Pancreas (tissue), 10 donors: ENCODE results near the gene MUC5AC. TPM values are rescaled to one million over a fixed set of nuclear protein-coding genes. Genes with fewer than 3 reads are reported as not detected.

Experiments
- ATAC-seq, 4 donors: fragments of 200-7000 bp; cut with Tn5 transposase; one replicate each; pipeline versions ENCODE4 v1.8.0 to v1.9.1; 2020; ENCODE audit warnings: mild to moderate bottlenecking in 4 of 4, moderate library complexity in 4 of 4
- DNase-seq, 6 donors: peaks; one replicate each; pipeline ENCODE4 v3.0.0-alpha.2; 2020
- FAIRE-seq: peaks from 2 replicates; lab custom pipeline; 2012; peaks lifted over from hg19 to GRCh38; lab: Jason Lieb, UNC
- H3K27ac ChIP-seq, 4 donors: fragments of 200-600 bp; sonication (generic); 1 replicate in 3 of 4; 2 replicates in 1 of 4; pipeline versions ENCODE4 v1.5.0 to v1.8.0; 2020
- H3K27me3 ChIP-seq, 4 donors: fragments of 200-600 bp; one replicate each; pipeline ENCODE4 v1.8.0; 2021
- H3K36me3 ChIP-seq, 3 donors: fragments of 200-600 bp; sonication (generic) in 1 of 3; one replicate each; pipeline versions ENCODE4 v1.5.0 to v1.8.0; 2020 to 2021
- H3K4me1 ChIP-seq, 3 donors: fragments of 200-600 bp; one replicate each; pipeline ENCODE4 v1.8.0; 2021
- H3K4me3 ChIP-seq, 4 donors: fragments of 200-600 bp; sonication (generic) in 2 of 4; one replicate each; pipeline versions ENCODE4 v1.5.0 to v1.8.0; 2020 to 2021
- H3K9me3 ChIP-seq, 4 donors: fragments of 200-600 bp; one replicate each; pipeline ENCODE4 v1.8.0; 2021
- CTCF ChIP-seq, 4 donors: fragments of 200-600 bp; sonication (generic) in 3 of 4; IDR thresholded peaks; one replicate each; pipeline versions ENCODE4 v1.5.0 to v1.8.0; 2021; ENCODE audit warnings: antibody characterized with exemption in 4 of 4
- WGBS, 2 donors: extraction: QIAGEN DNeasy Blood & Tissue Kit; methylation state at CpG; one replicate each; pipeline ENCODE4 v1.1.7; 2013; 5-methylcytosine and 5-hydroxymethylcytosine counted together
- intact Hi-C, 3 donors: fragments of 100-400 bp; cut with DNase I; formaldehyde crosslinking; loops; one replicate each; pipeline versions ENCODE4 v1.11.1 to v1.14.2; 2022
- polyA plus RNA-seq, 2 donors: library from polyadenylated mRNA; stranded (reverse); fragments of 200-250 nt; gene quantifications; one replicate each; pipeline ENCODE4 v1.2.3, GENCODE V29; 2013
- total RNA-seq, 6 donors: library from RNA; stranded (reverse); fragmentation: NEBNext Ultra II Directional in 4 of 6; extraction: Animal tissue kit (Norgen Biotek cat#: 25700) in 4 of 6; gene quantifications; one replicate each; pipeline versions ENCODE4 v1.2.1 to v1.2.4, GENCODE V29; 2021 to 2023
- donor health status: healthy with polysubstance abuse.
- donor health status: DM: no; HTN: no; CAD: no; lungs with moderate emphysema.
- donor health status: DM: no; HTN: no; CAD: no.
- donor health status: control.
- donor health status: control.
- donor health status: Bipolar disorder and iron deficiency.
- donor health status: DM: yes; HTN: yes; CAD: no.
- donor health status: DM: no; HTN: no; CAD: no.
- donor health status: DM: no; HTN: no; CAD: no.
- donor health status: DM: yes; HTN: yes; CAD: no.

The MUC5AC gene
- total and polyA plus RNA-seq, 8 donors: 0.02 to 4.2 (median 0.04) TPM; not detected in 5

- Histone ChIP-seq H3K4me1 (no peaks in the 10 kb centered on the region), H3K36me3 (no peaks in the 10 kb centered on the region), H3K4me3 (no peak overlapping the region), H3K27me3 (no peaks in the 10 kb centered on the region), H3K27ac (no peak overlapping the region), H3K9me3 (no peaks in the 10 kb centered on the region)
- no peak for FAIRE-seq
- intact Hi-C loops: no loop called here
- peak in 1 of 6 donors; percentile 60 for DNase-seq
- ATAC-seq: no peak
- no peak for TF ChIP-seq CTCF (IDR thresholded peaks at IDR 0.05)
- WGBS, 2 donors: 76 to 83% methylated on average over 25 to 29 of the region's 29 CpGs
Measured at GRCh38 chr11:1178906-1179305, 21.2 kb downstream of the MUC5AC start.

GRCh38 chr11:1179641-1180040, 21.9 kb downstream of the MUC5AC start:
- Histone ChIP-seq H3K4me1 (no peaks in the 10 kb centered on the region), H3K4me3 (no peak overlapping the region), H3K9me3 (no peaks in the 10 kb centered on the region), H3K36me3 (no peaks in the 10 kb centered on the region), H3K27me3 (no peaks in the 10 kb centered on the region), H3K27ac (no peak overlapping the region)
- DNase-seq (peak in 1 of 6 donors; percentile 64), FAIRE-seq (no peak), ATAC-seq (no peak)
- TF ChIP-seq CTCF (IDR thresholded peaks at IDR 0.05): no peak
- intact Hi-C loops: no loop called here
- 72 to 81% methylated on average over 14 to 17 of the region's 17 CpGs for WGBS, 2 donors

- 51 to 60% methylated on average over 13 to 15 of the region's 15 CpGs for WGBS, 2 donors
- ATAC-seq: no peak
- no peak for TF ChIP-seq CTCF (IDR thresholded peaks at IDR 0.05)
- Histone ChIP-seq H3K27ac (no peak overlapping the region), H3K4me1 (no peaks in the 10 kb centered on the region), H3K9me3 (no peaks in the 10 kb centered on the region), H3K4me3 (no peak overlapping the region), H3K36me3 (no peaks in the 10 kb centered on the region), H3K27me3 (no peaks in the 10 kb centered on the region)
- DNase-seq: peak in 2 of 6 donors; percentile 15 to 62
- FAIRE-seq: no peak
- intact Hi-C loops: no loop called here
Measured at GRCh38 chr11:1180171-1180570, 22.4 kb downstream of the MUC5AC start.

GRCh38 chr11:1180947-1181391, 23.2 kb downstream of the MUC5AC start:
- no peaks in the 10 kb centered on the region for H3K27me3 ChIP-seq
- no peaks in the 10 kb centered on the region for H3K9me3 ChIP-seq
- peak in 1 of 6 donors; percentile 54 for DNase-seq
- no peak overlapping the region for H3K4me3 ChIP-seq
- WGBS, 2 donors: 72 to 89% methylated on average over 24 to 29 of the region's 29 CpGs
- H3K36me3 ChIP-seq: no peaks in the 10 kb centered on the region
- H3K4me1 ChIP-seq: no peaks in the 10 kb centered on the region
- no peak for ATAC-seq
- FAIRE-seq: no peak
- intact Hi-C loops: no loop called here
- no peak for TF ChIP-seq CTCF (IDR thresholded peaks at IDR 0.05)
- H3K27ac ChIP-seq: no peak overlapping the region

GRCh38 chr11:1181420-1181819, 23.7 kb downstream of the MUC5AC start:
- ATAC-seq (no peak), FAIRE-seq (no peak), DNase-seq (peak in 1 of 6 donors; percentile 67)
- intact Hi-C loops: no loop called here
- no peaks in the 10 kb centered on the region for H3K27me3 ChIP-seq
- 60 to 69% methylated on average over 10 of the region's 10 CpGs for WGBS, 2 donors
- H3K9me3 ChIP-seq: no peaks in the 10 kb centered on the region
- no peak overlapping the region for H3K4me3 ChIP-seq
- no peaks in the 10 kb centered on the region for H3K36me3 ChIP-seq
- no peak for TF ChIP-seq CTCF (IDR thresholded peaks at IDR 0.05)
- H3K27ac ChIP-seq: no peak overlapping the region
- no peaks in the 10 kb centered on the region for H3K4me1 ChIP-seq
